Measurements from ENCODE around the gene TMEM170A. TPM values are rescaled to one million over a fixed set of nuclear protein-coding genes. Genes with fewer than 3 reads are reported as not detected.

TMEM170A gene
- total and polyA plus RNA-seq, 2 donors = 11.1 to 18.8 TPM

DNA sequence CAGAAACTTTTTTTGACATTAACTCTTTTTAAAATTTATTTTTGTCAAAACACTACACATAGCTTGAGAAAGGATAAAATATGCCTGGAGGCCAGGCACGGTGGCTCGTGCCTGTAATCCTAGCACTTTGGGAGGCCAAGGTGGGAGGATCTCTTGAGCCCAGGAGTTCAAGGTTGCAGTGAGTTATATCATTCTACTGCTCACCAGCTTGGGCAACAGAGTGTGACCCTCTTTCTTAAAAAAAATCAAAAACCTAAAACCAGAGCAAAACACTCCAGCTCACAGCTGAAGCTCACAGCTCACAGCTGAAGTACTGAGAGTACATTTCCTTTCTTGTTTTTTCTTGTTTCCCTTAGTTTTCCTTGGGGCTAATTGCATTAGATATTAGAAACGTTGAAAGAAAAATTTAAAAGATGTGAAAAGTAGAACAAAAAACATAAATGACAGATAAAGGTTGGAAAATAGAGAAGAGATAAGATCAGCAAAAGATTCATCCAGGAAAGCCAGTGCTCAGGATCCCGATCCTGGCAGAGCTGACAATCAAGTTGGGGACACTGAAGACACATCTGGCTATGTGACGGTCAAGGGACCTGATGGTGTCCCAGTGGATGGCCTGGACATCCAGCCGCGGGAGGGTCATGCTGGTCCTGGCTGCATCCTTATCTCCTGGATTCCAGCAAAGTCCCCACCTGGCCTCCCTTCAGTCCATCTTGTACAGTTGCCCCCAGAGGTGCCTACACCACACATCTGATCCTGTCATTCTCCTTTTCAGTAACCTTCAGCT is 20.9 kb upstream of the TMEM170A start:
- Histone ChIP-seq H3K9me3 (ENCODE audit: control insufficient read depth in 2 of 2, insufficient read depth in 1 of 2, low read length in 1 of 2) (no peaks in the 10 kb centered on the region), H3K27ac (ENCODE audit: low read depth in 1 of 2, low read length in 1 of 2) (no peak overlapping the region)
- DNase-seq (ENCODE audit: low read depth in 6 of 9, low spot score in 9 of 9) = no peak

DNA sequence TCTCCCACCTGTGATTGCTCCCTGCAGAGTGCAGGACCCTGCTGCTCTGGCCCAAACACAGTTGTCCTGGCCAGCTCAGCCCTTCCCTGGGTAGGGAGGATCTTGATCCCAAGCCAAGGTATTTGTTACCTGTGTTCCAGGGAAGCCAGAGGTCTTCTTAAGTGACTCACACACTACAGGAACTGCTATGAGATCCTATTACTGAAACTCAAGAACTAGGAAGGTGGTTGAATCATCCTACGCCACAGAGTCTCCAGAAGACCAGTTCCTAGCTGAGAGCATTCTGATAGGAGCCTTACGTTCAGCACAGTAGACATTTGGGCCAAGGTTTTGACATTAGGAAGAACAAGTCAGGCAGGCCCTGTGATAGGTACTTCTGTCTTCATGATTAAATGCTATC is 18.7 kb upstream of the TMEM170A start:
- peaks cover 0 to 2% of the 10 kb centered on the region in 2 donors for H3K4me1 ChIP-seq (ENCODE audit: control insufficient read depth in 2 of 2, insufficient read depth in 2 of 2, low read length in 2 of 2)
- no peak for DNase-seq (ENCODE audit: low read depth in 6 of 9, low spot score in 9 of 9)
- no peaks in the 10 kb centered on the region for H3K9me3 ChIP-seq (ENCODE audit: control insufficient read depth in 2 of 2, insufficient read depth in 1 of 2, low read length in 1 of 2)
- peak overlapping the region in 1 of 2 donors; percentile 40 for H3K27ac ChIP-seq (ENCODE audit: low read depth in 1 of 2, low read length in 1 of 2)
- peaks cover 0 to 2% of the 10 kb centered on the region in 2 donors for H3K27me3 ChIP-seq (ENCODE audit: control insufficient read depth in 2 of 2, insufficient read depth in 1 of 2, low read length in 1 of 2)
- no peaks in the 10 kb centered on the region for H3K36me3 ChIP-seq (ENCODE audit: control insufficient read depth in 2 of 2, insufficient read depth in 2 of 2, low read length in 1 of 2)
- 89% methylated on average over 2 of the region's 2 CpGs for WGBS
- no peak overlapping the region for H3K4me3 ChIP-seq (ENCODE audit: low read length in 2 of 2)

More for the DNA sequence above, 20.9 kb upstream of the TMEM170A start:
- Histone ChIP-seq H3K36me3 (ENCODE audit: control insufficient read depth in 2 of 2, insufficient read depth in 2 of 2, low read length in 1 of 2) (no peaks in the 10 kb centered on the region), H3K4me3 (ENCODE audit: low read length in 2 of 2) (no peak overlapping the region), H3K4me1 (ENCODE audit: control insufficient read depth in 2 of 2, insufficient read depth in 2 of 2, low read length in 2 of 2) (peaks cover 0 to 2% of the 10 kb centered on the region in 2 donors), H3K27me3 (ENCODE audit: control insufficient read depth in 2 of 2, insufficient read depth in 1 of 2, low read length in 1 of 2) (peaks cover 0 to 2% of the 10 kb centered on the region in 2 donors)
- WGBS = 96% methylated on average over 7 of the region's 7 CpGs

DNA sequence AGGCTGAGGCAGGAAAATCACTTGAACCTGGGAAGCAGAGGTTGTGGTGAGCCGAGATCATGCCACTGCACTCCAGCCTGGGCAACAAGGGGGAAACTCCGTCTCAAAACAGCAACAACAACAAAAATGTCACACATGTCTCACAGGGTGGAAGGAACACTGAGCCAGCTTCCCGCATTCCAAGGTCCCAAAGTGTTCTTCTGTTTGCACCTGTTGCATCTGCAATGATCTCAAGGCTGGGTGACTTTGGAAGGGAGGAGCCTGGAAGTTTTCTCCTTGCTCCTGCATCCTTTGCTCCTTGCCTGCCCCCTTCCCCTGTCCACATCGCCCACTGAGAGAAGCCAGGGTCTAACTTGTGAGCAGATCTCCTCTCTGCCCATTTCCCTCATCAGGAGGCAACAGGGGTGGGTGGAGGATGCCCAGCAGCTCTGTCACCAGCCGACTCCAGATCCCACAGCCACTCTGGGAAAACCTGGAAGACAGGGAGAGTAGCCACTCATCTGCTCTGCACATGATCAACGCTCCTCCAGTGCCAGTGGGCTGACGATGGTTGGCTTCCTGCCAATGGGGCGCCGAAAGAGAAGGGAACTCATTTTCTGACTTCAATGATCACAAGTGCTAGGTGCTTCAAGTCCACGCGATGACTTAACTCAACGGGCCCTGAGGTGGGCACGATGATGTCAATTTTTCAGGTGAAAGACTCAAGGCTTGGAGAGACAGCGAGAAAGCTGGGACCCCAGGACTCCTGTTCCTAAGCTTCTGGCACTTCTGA is 18.1 kb upstream of the TMEM170A start:
- Histone ChIP-seq H3K4me1 (ENCODE audit: control insufficient read depth in 2 of 2, insufficient read depth in 2 of 2, low read length in 2 of 2) (peaks cover 0 to 2% of the 10 kb centered on the region in 2 donors), H3K4me3 (ENCODE audit: low read length in 2 of 2) (no peak overlapping the region), H3K27ac (ENCODE audit: low read depth in 1 of 2, low read length in 1 of 2) (no peak overlapping the region), H3K27me3 (ENCODE audit: control insufficient read depth in 2 of 2, insufficient read depth in 1 of 2, low read length in 1 of 2) (peaks cover 0 to 2% of the 10 kb centered on the region in 2 donors), H3K36me3 (ENCODE audit: control insufficient read depth in 2 of 2, insufficient read depth in 2 of 2, low read length in 1 of 2) (no peaks in the 10 kb centered on the region), H3K9me3 (ENCODE audit: control insufficient read depth in 2 of 2, insufficient read depth in 1 of 2, low read length in 1 of 2) (no peaks in the 10 kb centered on the region)
- 87% methylated on average over 14 of the region's 14 CpGs for WGBS
- no peak for DNase-seq (ENCODE audit: low read depth in 6 of 9, low spot score in 9 of 9)

DNA sequence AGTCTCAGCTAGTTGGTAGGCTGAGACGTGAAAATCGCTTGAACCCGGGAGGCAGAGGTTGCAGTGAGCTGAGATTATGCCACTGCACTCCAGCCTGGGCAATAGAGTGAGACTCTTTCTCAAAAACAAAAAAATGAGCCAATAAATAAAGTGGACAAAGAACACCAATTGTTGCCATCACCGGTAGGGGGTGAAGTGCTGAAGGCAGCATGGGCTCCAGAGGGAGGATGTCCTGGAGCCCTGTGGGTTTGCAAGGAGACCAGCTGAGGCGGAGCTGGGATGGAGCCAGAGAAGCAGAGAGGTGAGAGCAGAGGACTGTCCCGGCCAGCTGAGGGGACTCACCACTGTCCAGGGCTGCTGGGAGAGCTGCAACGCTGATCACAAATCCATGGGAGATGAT is 17.0 kb upstream of the TMEM170A start:
- DNase-seq (ENCODE audit: low read depth in 6 of 9, low spot score in 9 of 9) = no peak
- no peaks in the 10 kb centered on the region for H3K36me3 ChIP-seq (ENCODE audit: control insufficient read depth in 2 of 2, insufficient read depth in 2 of 2, low read length in 1 of 2)
- WGBS = 97% methylated on average over 7 of the region's 7 CpGs

DNA sequence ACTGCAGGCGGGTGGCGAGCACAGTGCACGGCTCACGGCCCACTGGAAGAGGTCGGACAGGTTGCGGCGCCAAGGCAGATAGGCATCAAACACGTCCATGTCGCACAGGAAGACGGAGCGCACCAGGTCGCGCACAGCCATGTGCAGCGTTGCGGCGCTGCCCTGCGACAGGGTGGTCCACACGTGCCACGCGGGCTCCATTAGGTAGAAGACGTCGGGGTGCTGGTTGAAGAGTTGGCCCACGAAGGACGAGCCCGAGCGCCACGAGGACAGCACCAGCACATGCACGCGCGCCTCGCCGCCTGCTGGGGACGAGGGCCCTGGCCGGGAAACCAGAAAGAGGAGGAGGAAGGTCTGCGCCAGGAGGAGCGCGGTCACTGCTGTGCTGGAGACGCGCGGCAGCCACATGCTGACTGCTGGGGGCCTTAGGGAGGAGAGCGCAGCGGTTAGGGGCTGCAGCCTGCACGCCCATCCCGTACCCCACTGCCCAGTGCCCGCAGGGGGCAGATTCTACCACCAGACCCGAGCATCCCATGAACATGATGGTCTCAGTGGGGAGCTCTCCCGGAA is 15.0 kb upstream of the TMEM170A start:
- Histone ChIP-seq H3K27ac (ENCODE audit: low read depth in 1 of 2, low read length in 1 of 2) (no peak overlapping the region), H3K36me3 (ENCODE audit: control insufficient read depth in 2 of 2, insufficient read depth in 2 of 2, low read length in 1 of 2) (no peaks in the 10 kb centered on the region), H3K4me1 (ENCODE audit: control insufficient read depth in 2 of 2, insufficient read depth in 2 of 2, low read length in 2 of 2) (peaks cover 0 to 2% of the 10 kb centered on the region in 2 donors), H3K4me3 (ENCODE audit: low read length in 2 of 2) (no peak overlapping the region), H3K27me3 (ENCODE audit: control insufficient read depth in 2 of 2, insufficient read depth in 1 of 2, low read length in 1 of 2) (no peaks in the 10 kb centered on the region), H3K9me3 (ENCODE audit: control insufficient read depth in 2 of 2, insufficient read depth in 1 of 2, low read length in 1 of 2) (no peaks in the 10 kb centered on the region)
- 97% methylated on average over 47 of the region's 47 CpGs for WGBS
- DNase-seq (ENCODE audit: low read depth in 6 of 9, low spot score in 9 of 9) = no peak

More for the DNA sequence above, 17.0 kb upstream of the TMEM170A start:
- H3K9me3 ChIP-seq (ENCODE audit: control insufficient read depth in 2 of 2, insufficient read depth in 1 of 2, low read length in 1 of 2) = no peaks in the 10 kb centered on the region
- H3K27ac ChIP-seq (ENCODE audit: low read depth in 1 of 2, low read length in 1 of 2) = no peak overlapping the region
- H3K4me3 ChIP-seq (ENCODE audit: low read length in 2 of 2) = no peak overlapping the region
- H3K27me3 ChIP-seq (ENCODE audit: control insufficient read depth in 2 of 2, insufficient read depth in 1 of 2, low read length in 1 of 2) = no peaks in the 10 kb centered on the region
- peaks cover 0 to 2% of the 10 kb centered on the region in 2 donors for H3K4me1 ChIP-seq (ENCODE audit: control insufficient read depth in 2 of 2, insufficient read depth in 2 of 2, low read length in 2 of 2)

DNA sequence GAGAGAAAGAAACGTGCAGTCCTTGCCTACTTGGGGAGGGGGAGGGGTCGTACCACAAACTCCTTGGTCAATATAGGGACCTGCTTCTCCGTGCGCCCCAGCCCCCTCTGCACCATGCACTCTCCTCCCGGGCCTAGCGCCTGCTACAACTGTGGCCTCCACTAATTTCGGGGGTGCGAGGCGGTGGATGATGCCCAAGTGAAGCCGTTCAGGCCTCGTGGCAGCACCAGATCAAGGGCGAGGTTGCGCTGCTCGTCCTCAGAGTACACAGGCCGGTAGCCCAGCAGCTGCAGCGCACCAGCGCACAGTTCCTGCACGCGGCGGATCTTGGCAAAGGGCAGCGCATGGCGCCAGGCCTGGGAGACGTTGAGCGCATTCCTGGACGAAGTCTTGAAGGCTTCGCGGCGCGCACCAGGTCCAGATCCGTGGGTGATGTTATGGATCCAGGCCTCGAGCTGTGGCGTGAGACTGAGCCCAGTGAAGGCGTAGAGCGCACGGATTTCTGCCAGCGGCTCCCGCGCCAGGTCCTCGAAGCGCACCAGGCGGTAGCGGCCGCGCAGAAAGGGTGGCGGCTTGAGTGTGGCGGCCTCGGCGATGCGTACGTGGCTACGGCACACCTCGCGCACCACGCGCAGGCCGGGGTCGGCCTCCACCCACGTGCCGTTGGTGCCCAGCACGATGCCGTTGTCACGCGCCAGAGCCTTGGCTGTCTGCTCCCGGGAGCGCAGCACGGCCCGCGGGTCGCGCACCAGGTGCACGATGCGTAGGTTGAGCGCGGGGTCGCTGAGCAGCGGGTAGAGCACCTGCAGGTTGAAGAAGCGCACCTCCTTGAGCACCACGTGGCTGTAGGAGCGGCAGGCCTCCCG is 14.2 kb upstream of the TMEM170A start:
- no peak for DNase-seq (ENCODE audit: low read depth in 6 of 9, low spot score in 9 of 9)
- H3K4me1 ChIP-seq (ENCODE audit: control insufficient read depth in 2 of 2, insufficient read depth in 2 of 2, low read length in 2 of 2) = peaks cover 0 to 2% of the 10 kb centered on the region in 2 donors
- H3K36me3 ChIP-seq (ENCODE audit: control insufficient read depth in 2 of 2, insufficient read depth in 2 of 2, low read length in 1 of 2) = no peaks in the 10 kb centered on the region
- no peak overlapping the region for H3K27ac ChIP-seq (ENCODE audit: low read depth in 1 of 2, low read length in 1 of 2)
- no peak overlapping the region for H3K4me3 ChIP-seq (ENCODE audit: low read length in 2 of 2)
- H3K27me3 ChIP-seq (ENCODE audit: control insufficient read depth in 2 of 2, insufficient read depth in 1 of 2, low read length in 1 of 2) = no peaks in the 10 kb centered on the region
- whole genome bisulfite sequencing = 97% methylated on average over 80 of the region's 80 CpGs
- no peaks in the 10 kb centered on the region for H3K9me3 ChIP-seq (ENCODE audit: control insufficient read depth in 2 of 2, insufficient read depth in 1 of 2, low read length in 1 of 2)

DNA sequence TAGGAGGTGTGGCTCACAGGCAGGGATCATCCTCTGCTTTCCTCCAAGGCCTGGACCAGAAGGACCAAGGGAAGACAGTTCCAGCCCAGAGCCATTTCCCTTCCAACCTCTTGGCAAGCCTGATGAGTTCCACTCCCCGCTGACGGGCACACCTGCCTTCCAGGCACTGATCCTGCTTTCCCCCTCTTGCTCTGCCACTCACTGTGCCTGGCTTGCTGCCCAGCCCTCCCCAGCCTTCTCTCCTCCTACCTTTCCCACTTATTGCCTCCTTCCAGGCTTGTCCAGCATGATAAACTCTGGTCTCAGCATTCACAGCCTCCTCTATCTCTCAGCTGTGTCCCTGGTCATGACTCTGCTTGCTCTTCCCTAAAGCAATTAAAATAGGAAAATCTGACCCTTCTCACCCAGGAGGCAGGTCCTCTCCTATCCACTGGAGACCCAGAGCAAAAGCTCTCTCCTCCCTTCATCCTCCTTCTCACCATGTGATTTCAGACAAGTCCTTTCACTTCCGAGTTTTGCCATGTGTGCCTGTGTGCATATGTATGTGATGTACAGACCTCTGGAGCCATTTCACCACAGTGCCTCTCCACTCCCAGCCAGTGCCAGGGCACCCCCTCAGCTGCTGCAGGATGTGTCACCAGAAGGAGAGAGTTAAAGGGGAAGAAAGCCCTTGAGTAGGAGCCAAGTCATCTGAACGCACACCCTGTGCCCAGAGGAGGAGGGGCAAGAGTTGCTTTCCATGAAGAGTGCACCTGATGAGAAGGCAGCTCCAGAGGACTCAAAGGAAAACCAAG is 13.4 kb upstream of the TMEM170A start:
- no peak overlapping the region for H3K27ac ChIP-seq (ENCODE audit: low read depth in 1 of 2, low read length in 1 of 2)
- DNase-seq (ENCODE audit: low read depth in 6 of 9, low spot score in 9 of 9) = no peak
- WGBS = 39% methylated on average over 4 of the region's 4 CpGs

DNA sequence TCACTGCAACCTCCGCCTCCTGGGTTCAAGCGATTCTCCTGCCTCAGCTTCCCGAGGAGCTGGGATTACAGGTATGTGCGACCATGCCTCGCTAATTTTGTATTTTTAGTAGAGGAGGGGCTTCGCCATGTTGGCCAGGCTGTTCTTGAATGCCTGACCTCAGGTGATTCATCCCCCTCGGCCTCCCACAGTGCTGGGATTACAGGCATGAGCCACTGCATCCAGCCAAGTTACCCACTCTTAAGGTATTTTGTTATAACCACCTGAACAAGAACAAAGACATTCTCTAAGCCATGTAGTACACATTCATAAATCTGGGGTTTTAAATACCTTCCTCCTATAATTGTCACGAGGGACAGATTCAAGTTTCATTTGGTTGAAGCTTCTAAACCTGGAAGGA is 12.3 kb upstream of the TMEM170A start:
- no peaks in the 10 kb centered on the region for H3K9me3 ChIP-seq (ENCODE audit: control insufficient read depth in 2 of 2, insufficient read depth in 1 of 2, low read length in 1 of 2)
- no peak for DNase-seq (ENCODE audit: low read depth in 6 of 9, low spot score in 9 of 9)
- H3K36me3 ChIP-seq (ENCODE audit: control insufficient read depth in 2 of 2, insufficient read depth in 2 of 2, low read length in 1 of 2) = no peaks in the 10 kb centered on the region
- no peak overlapping the region for H3K4me3 ChIP-seq (ENCODE audit: low read length in 2 of 2)
- no peaks in the 10 kb centered on the region for H3K27me3 ChIP-seq (ENCODE audit: control insufficient read depth in 2 of 2, insufficient read depth in 1 of 2, low read length in 1 of 2)
- H3K27ac ChIP-seq (ENCODE audit: low read depth in 1 of 2, low read length in 1 of 2) = no peak overlapping the region
- H3K4me1 ChIP-seq (ENCODE audit: control insufficient read depth in 2 of 2, insufficient read depth in 2 of 2, low read length in 2 of 2) = no peaks in the 10 kb centered on the region
- WGBS = 94% methylated on average over 8 of the region's 8 CpGs

More for the DNA sequence above, 13.4 kb upstream of the TMEM170A start:
- H3K9me3 ChIP-seq (ENCODE audit: control insufficient read depth in 2 of 2, insufficient read depth in 1 of 2, low read length in 1 of 2) = no peaks in the 10 kb centered on the region
- H3K4me1 ChIP-seq (ENCODE audit: control insufficient read depth in 2 of 2, insufficient read depth in 2 of 2, low read length in 2 of 2) = peaks cover 0 to under 1% of the 10 kb centered on the region in 2 donors
- no peak overlapping the region for H3K4me3 ChIP-seq (ENCODE audit: low read length in 2 of 2)
- H3K27me3 ChIP-seq (ENCODE audit: control insufficient read depth in 2 of 2, insufficient read depth in 1 of 2, low read length in 1 of 2) = no peaks in the 10 kb centered on the region
- H3K36me3 ChIP-seq (ENCODE audit: control insufficient read depth in 2 of 2, insufficient read depth in 2 of 2, low read length in 1 of 2) = no peaks in the 10 kb centered on the region

Data from thymus (tissue), 11 donors.